Stimulated activated effector memory CD8-positive, alpha-beta T cell treated with anti-CD3 and anti-CD28 coated beads, Interleukin-12 subunit alpha, Interleukin-12 subunit beta, amount 100 ng/mL, for 72 hours (primary cell): ENCODE measurements around the gene HPS5.

Experiments
- ATAC-seq: fragments of 150-1000 bp; cut with Tn5 transposase; 2 replicates; pipeline ENCODE4 v1.10.0; 2021
- DNase-seq, 2 donors: peaks; one replicate each; pipeline ENCODE4 v3.0.0; 2021 to 2022; ENCODE audit warnings: low spot score in 2 of 2
- H3K27ac Mint-ChIP-seq: one replicate; pipeline ENCODE4 v1.8.0; 2022; ENCODE audit warnings: mild to moderate bottlenecking, mixed read lengths
- H3K36me3 Mint-ChIP-seq: one replicate; pipeline ENCODE4 v1.8.0; 2022; ENCODE audit warnings: mild to moderate bottlenecking, mixed read lengths
- H3K4me1 Mint-ChIP-seq: one replicate; pipeline ENCODE4 v1.8.0; 2022; ENCODE audit warnings: mixed read lengths
- H3K4me3 Mint-ChIP-seq: one replicate; pipeline ENCODE4 v1.8.0; 2022; ENCODE audit warnings: mild to moderate bottlenecking, mixed read lengths
- H3K9me3 Mint-ChIP-seq: one replicate; pipeline ENCODE4 v1.8.0; 2022; ENCODE audit warnings: mixed read lengths

Gene HPS5

GRCh38 chr11:18243783-18244362, 78.1 kb downstream of the HPS5 start:
- Mint-ChIP-seq H3K4me1 (peaks cover 19% of the 10 kb centered on the region), H3K36me3 (peaks cover 6% of the 10 kb centered on the region), H3K4me3 (no peak overlapping the region), H3K9me3 (no peaks in the 10 kb centered on the region), H3K27ac (no peak overlapping the region)
- DNase-seq (peak; percentile 50 to 80), ATAC-seq (peak; percentile 19)

DNA sequence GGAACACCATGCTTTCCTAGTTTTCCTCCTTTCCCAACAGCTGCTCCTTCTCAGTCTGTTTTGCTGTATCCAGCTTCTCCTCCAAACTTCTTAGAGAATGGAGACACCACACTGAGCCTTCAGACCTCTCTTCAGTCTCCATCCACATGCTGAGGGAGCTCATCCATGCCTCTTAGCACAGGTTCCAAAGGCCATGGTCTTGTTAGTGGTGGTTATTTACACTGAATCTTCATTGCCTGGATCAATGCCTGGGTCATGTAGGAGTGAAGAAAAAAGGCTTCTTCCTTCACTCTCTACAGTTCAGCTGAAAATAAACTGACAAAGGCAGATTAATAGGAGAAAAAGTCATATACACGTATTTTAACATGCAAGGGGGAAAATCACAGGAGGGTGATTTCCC, 82.3 kb downstream of the HPS5 start:
- no peak for ATAC-seq
- Mint-ChIP-seq H3K4me1 (peaks cover 5% of the 10 kb centered on the region), H3K36me3 (no peaks in the 10 kb centered on the region), H3K4me3 (no peak overlapping the region), H3K27ac (no peak overlapping the region), H3K9me3 (no peaks in the 10 kb centered on the region)
- no peak for DNase-seq

DNA sequence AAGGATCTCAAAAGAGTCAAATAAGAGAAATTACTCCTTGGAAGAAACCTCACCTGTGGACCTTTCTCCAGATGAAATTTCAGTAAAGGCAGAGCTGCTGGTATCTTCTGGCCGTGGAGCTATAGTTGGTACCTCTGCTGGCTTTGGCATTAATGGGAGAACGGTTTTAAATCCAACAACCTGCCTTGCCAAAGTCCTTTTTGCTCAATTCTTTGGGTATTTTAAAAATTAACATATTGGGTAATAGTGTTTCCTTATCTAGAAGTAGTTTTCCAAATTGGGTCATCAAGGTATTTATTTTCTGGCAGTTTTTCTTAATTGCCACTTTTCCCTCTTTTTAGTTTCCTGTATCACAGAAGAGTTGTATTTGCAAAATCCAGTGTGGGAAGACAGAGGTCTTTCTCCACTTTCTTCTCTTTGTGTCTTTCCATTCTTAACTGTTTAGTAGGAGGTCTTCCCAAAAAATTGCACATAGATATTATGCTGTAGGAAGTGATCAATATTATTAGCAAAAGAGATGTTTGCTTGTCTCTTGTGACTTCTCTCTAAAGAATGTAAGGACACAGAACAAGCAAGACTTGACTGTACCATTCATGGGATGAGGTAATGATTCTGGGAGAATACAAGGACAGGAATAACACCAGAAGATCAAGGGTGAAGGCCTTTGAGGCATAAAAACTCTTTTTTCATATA, 85.1 kb downstream of the HPS5 start, which contains the start of gene SAA4:
TSS of gene SAA4 (minus strand) at position 139 of the 693 bp plus-strand sequence. CDS start 876 bp downstream, outside the sequence.
- no peak within 1 kb of the TSS for H3K27ac Mint-ChIP-seq
- no peaks in the 10 kb centered on the region for H3K9me3 Mint-ChIP-seq
- H3K4me3 Mint-ChIP-seq, result no peak within 1 kb of the TSS
- no peaks in the 10 kb centered on the region for H3K36me3 Mint-ChIP-seq
- DNase-seq, result no peak
- ATAC-seq, result no peak
- no peaks in the 10 kb centered on the region for H3K4me1 Mint-ChIP-seq

DNA sequence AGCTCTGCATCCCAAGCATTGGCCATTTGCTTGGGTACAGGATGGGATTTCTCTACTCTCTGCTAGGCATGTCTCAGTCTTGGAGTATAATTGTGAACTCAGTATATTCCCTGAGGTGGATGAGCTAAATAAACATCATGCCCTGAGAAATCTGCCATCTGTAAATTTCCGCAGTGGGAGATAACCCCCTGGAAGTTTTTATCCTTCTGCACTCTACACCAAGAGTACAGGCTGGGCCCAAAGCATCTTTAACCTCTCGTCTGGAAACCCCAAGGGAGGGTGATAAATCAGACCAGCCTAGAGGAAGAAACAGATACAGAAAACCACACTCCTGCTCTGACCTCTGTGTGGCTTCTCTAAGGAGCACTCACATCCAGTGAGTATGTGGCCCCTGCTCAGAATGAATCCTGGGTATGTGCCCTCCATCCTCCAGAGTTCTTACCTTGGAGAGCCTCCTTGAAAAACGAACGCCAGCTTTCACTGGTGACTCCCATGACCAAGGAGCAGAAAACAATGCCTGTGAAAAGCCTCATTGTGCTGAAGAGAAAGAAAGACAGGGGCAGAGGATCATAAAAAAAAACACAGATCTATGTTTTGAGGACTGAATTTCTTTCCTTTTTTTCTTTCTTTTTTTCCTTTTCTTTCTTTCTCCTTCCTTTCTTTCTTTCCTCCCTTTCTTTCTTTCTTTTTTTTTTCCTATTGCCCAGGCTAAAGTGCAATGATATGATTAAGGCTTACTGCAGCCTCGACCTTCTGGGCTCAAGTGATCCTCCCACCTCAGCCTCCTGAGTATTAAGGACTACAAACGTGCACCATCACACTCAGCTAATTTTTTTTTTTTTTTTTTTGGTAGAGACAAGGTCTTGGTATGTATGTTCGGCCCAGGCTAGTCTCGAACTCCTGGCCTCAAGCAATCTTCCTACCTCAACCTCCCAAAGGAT, 86.3 kb downstream of the HPS5 start:
- no peak overlapping the region for H3K4me3 Mint-ChIP-seq
- H3K9me3 Mint-ChIP-seq, result no peaks in the 10 kb centered on the region
- no peaks in the 10 kb centered on the region for H3K4me1 Mint-ChIP-seq
- H3K36me3 Mint-ChIP-seq, result no peaks in the 10 kb centered on the region
- H3K27ac Mint-ChIP-seq, result no peak overlapping the region
- DNase-seq (no peak), ATAC-seq (no peak)

- DNase-seq (no peak), ATAC-seq (no peak)
- Mint-ChIP-seq H3K27ac (no peak overlapping the region), H3K36me3 (no peaks in the 10 kb centered on the region), H3K9me3 (no peaks in the 10 kb centered on the region), H3K4me3 (no peak overlapping the region), H3K4me1 (no peaks in the 10 kb centered on the region)
Measured at GRCh38 chr11:18233912-18234311, 88.0 kb downstream of the HPS5 start.

DNA sequence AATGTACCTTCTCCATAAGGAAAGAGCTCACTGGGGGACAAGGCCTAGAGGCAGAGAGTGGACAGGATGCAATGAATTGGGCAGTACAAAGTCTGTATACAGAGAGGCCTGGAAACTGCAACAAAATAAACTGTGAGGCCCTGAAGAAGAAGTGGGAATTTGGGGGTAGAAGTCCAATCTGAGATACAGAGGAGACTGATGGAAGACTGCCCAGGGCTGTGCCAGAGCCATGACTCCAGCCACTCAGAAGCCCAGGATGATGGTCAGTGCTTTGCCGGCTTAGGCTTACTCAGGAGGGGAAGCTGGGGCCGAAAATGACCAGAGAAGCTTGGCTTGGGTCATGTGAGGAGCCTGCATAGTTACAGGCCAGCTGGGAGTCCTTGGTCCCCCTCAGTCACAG, 91.1 kb downstream of the HPS5 start:
- no peak for ATAC-seq

GRCh38 chr11:18229501-18229900, 92.4 kb downstream of the HPS5 start:
- Mint-ChIP-seq H3K9me3 (no peaks in the 10 kb centered on the region), H3K36me3 (no peaks in the 10 kb centered on the region), H3K4me3 (no peak overlapping the region), H3K4me1 (no peaks in the 10 kb centered on the region), H3K27ac (no peak overlapping the region)
- ATAC-seq (no peak), DNase-seq (no peak)

More for the DNA sequence above, 91.1 kb downstream of the HPS5 start:
- Mint-ChIP-seq H3K9me3 (no peaks in the 10 kb centered on the region), H3K36me3 (no peaks in the 10 kb centered on the region), H3K27ac (no peak overlapping the region), H3K4me3 (no peak overlapping the region), H3K4me1 (no peaks in the 10 kb centered on the region)
- DNase-seq, result no peak
